ENCODE data around the gene BSG.

GRCh38 chr19:632579-633067 lies 60.2 kb downstream of the BSG start:
- TF ChIP-seq CTCF (IDR thresholded peaks at IDR 0.05) (no peak), PRDM15 (CRISPR knock-in tag; IDR thresholded peaks at IDR 0.05) (no peak), MAX (CRISPR knock-in tag; IDR thresholded peaks at IDR 0.05) (no peak), ZNF138 (CRISPR knock-in tag; conservative IDR thresholded peaks at IDR 0.05) (no peak), GABPB1 (CRISPR knock-in tag; IDR thresholded peaks at IDR 0.05) (0 out of 2 replicates have a peak, but pooled peaks have one; percentile 7), ZNF317 (CRISPR knock-in tag; IDR thresholded peaks at IDR 0.05; ENCODE audit: borderline replicate concordance, low read depth) (no peak), NFYB (CRISPR knock-in tag; conservative IDR thresholded peaks at IDR 0.05; ENCODE audit: low read depth) (no peak; the same call in 1 of the 2 replicates), RELA (CRISPR knock-in tag; IDR thresholded peaks at IDR 0.05; ENCODE audit: borderline replicate concordance) (no peak)

Measured in WTC11 (cell line).